Measurements from ENCODE around the gene ZNF619.

GRCh38 chr3:40470701-40471100, 6.2 kb upstream of the ZNF619 start:
- TF ChIP-seq EZH2 (IDR thresholded peaks at IDR 0.05; ENCODE audit: low read length, missing control alignments) (no peak), CTCF (conservative IDR thresholded peaks at IDR 0.05 in 1 of 2, IDR thresholded peaks at IDR 0.05 in 1 of 2; ENCODE audit: low read depth in 1 of 2, low read length in 2 of 2) (no peak)
